HG02938 (cell line): ENCODE results near the gene C12orf60.

Source experiments
- ATAC-seq: cut with Tn5 transposase; IDR thresholded peaks from one replicate; pipeline ENCODE4 v1.9.1; 2021; ENCODE audit warnings: mild to moderate bottlenecking, moderate library complexity; ENCODE audit not compliant: unreplicated experiment

The C12orf60 gene

GRCh38 chr12:14871247-14871646 is 67.8 kb downstream of the C12orf60 start:
- ATAC-seq: no peak

- ATAC-seq: no peak
These were observed 68.4 kb downstream of the C12orf60 start for GRCh38 chr12:14871886-14872285.

GRCh38 chr12:14873440-14874185 is 70.1 kb downstream of the C12orf60 start:
- ATAC-seq: no peak
